B cell (primary cell): ENCODE data around the gene B4GALNT1.
A peak's percentile ranks its signal among the peaks of the same experiment; 100 is the strongest.

Source experiments
- CTCF ChIP-seq: fragments of 200-600 bp; IDR thresholded peaks from one replicate; pipeline ENCODE4 v1.8.0; 2022; ENCODE audit warnings: antibody characterized with exemption, mild to moderate bottlenecking
- EZH2 ChIP-seq: IDR thresholded peaks from 2 replicates; pipeline ENCODE4 v1.6.1; 2012; ENCODE audit warnings: borderline replicate concordance, low read depth, mild to moderate bottlenecking, moderate library complexity, low read length; ENCODE audit not compliant: insufficient read depth, poor library complexity, severe bottlenecking

- TF ChIP-seq CTCF: no peak
- TF ChIP-seq EZH2: peak; percentile 74
These were observed 21.7 kb downstream of the B4GALNT1 start, which contains the start of gene ARHGEF25 for GRCh38 chr12:57611108-57611826.
